DOHH2 (cell line): ENCODE data around the gene CSNK1A1.

Experiments used
- H3F3A ChIP-seq: fragments of 200-600 bp; sonication (generic), shearing (Covaris generic); 2 replicates; pipeline ENCODE4 v1.6.0; 2016; ENCODE audit warnings: antibody characterized with exemption, mild to moderate bottlenecking; ENCODE audit not compliant: control insufficient read depth, insufficient read depth
- H3K27ac ChIP-seq: fragments of 200-600 bp; sonication (generic); 2 replicates; pipeline ENCODE4 v1.5.1; 2014; ENCODE audit warnings: low read depth, mild to moderate bottlenecking, low read length, moderate library complexity
- H3K27me3 ChIP-seq: fragments of 200-600 bp; sonication (generic); 2 replicates; pipeline ENCODE4 v1.6.1; 2014; ENCODE audit warnings: mild to moderate bottlenecking, low read length, mixed read lengths; ENCODE audit not compliant: control insufficient read depth
- H3K36me3 ChIP-seq: fragments of 200-600 bp; sonication (generic); 2 replicates; pipeline ENCODE4 v1.6.1; 2014; ENCODE audit warnings: mild to moderate bottlenecking, low read length, moderate library complexity, mixed read lengths; ENCODE audit not compliant: control insufficient read depth
- H3K4me1 ChIP-seq: fragments of 200-600 bp; sonication (generic); 2 replicates; pipeline ENCODE4 v1.6.1; 2014; ENCODE audit warnings: mild to moderate bottlenecking, low read length, mixed read lengths; ENCODE audit not compliant: control insufficient read depth
- H3K4me2 ChIP-seq: fragments of 200-600 bp; sonication (generic); 2 replicates; pipeline ENCODE4 v1.6.0; 2014; ENCODE audit warnings: mild to moderate bottlenecking, low read length, moderate library complexity
- H3K4me3 ChIP-seq: fragments of 200-600 bp; sonication (generic); 2 replicates; pipeline ENCODE4 v1.5.1; 2014; ENCODE audit warnings: mild to moderate bottlenecking, low read length, mixed read lengths
- H3K79me2 ChIP-seq: fragments of 200-600 bp; sonication (generic); 2 replicates; pipeline ENCODE4 v1.6.1; 2014; ENCODE audit warnings: mild to moderate bottlenecking, low read length, mixed read lengths; ENCODE audit not compliant: control insufficient read depth
- H3K9me2 ChIP-seq: fragments of 200-600 bp; sonication (generic); replicated peaks from 2 replicates; pipeline ENCODE4 v1.6.1; 2014; ENCODE audit warnings: mild to moderate bottlenecking, low read length, mixed read lengths; ENCODE audit not compliant: control insufficient read depth
- H3K9me3 ChIP-seq: fragments of 200-600 bp; sonication (generic); 2 replicates; pipeline ENCODE4 v1.6.1; 2014; ENCODE audit warnings: antibody characterized with exemption, low read length, mixed read lengths; ENCODE audit not compliant: control insufficient read depth, insufficient read depth
- H4K20me1 ChIP-seq: fragments of 200-600 bp; sonication (generic); 2 replicates; pipeline ENCODE4 v1.6.0; 2014; ENCODE audit warnings: low read depth, mild to moderate bottlenecking, antibody characterized with exemption, low read length, moderate library complexity; ENCODE audit not compliant: control insufficient read depth, insufficient read depth
- EZH2phosphoT487 ChIP-seq: fragments of 200-600 bp; sonication (generic); IDR thresholded peaks from 2 replicates; pipeline ENCODE4 v1.6.1; 2017; ENCODE audit warnings: borderline replicate concordance, mild to moderate bottlenecking, antibody characterized with exemption, low read length, moderate library complexity, mixed read lengths
- TF ChIP-seq, protein P1 (sequence below): fragments of 200-600 bp; sonication (generic); IDR thresholded peaks from one replicate; pipeline ENCODE4 v1.5.1; 2014; ENCODE audit warnings: antibody characterized with exemption, mild to moderate bottlenecking, low read depth, low read length; ENCODE audit not compliant: poor library complexity, severe bottlenecking

Gene CSNK1A1

DNA sequence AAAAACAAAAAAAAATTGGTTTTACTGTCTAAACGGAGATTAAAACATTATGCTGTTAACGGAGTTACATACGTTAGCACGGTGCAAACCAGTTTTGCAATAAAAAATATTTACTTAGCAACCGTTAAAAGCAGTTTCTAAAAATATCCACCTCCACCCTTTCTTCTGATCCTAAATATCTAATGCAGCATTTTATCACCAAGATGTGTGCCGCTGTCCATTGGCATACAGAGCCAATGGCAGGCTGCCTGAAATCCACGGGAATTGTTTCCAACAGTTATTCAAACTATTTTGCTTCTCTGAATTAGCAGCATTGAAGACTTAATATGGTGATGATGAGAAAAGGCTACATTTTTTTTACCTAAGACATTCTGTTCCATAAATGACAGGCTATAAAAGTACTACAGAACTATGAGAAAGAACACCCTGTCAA, 61.6 kb downstream of the CSNK1A1 start:
- H3F3A ChIP-seq, result peaks cover 25% of the 10 kb centered on the region

GRCh38 chr5:149488645-149489306, 62.5 kb downstream of the CSNK1A1 start:
- Histone ChIP-seq H3K4me2 (no peak overlapping the region), H4K20me1 (no peaks in the 10 kb centered on the region), H3K9me3 (no peaks in the 10 kb centered on the region), H3K79me2 (no peaks in the 10 kb centered on the region), H3K27me3 (peaks cover 7% of the 10 kb centered on the region; the same call in 1 of the 2 replicates), H3K4me3 (no peak overlapping the region), H3K27ac (no peak overlapping the region), H3F3A (peaks cover 20% of the 10 kb centered on the region), H3K4me1 (peaks cover 16% of the 10 kb centered on the region), H3K36me3 (peaks cover 5% of the 10 kb centered on the region; the same call in 1 of the 2 replicates), H3K9me2 (no peaks in the 10 kb centered on the region)
- TF ChIP-seq, protein P1, sequence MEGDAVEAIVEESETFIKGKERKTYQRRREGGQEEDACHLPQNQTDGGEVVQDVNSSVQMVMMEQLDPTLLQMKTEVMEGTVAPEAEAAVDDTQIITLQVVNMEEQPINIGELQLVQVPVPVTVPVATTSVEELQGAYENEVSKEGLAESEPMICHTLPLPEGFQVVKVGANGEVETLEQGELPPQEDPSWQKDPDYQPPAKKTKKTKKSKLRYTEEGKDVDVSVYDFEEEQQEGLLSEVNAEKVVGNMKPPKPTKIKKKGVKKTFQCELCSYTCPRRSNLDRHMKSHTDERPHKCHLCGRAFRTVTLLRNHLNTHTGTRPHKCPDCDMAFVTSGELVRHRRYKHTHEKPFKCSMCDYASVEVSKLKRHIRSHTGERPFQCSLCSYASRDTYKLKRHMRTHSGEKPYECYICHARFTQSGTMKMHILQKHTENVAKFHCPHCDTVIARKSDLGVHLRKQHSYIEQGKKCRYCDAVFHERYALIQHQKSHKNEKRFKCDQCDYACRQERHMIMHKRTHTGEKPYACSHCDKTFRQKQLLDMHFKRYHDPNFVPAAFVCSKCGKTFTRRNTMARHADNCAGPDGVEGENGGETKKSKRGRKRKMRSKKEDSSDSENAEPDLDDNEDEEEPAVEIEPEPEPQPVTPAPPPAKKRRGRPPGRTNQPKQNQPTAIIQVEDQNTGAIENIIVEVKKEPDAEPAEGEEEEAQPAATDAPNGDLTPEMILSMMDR, result no peak
- TF ChIP-seq EZH2phosphoT487, result no peak

More for the DNA sequence above, 61.6 kb downstream of the CSNK1A1 start:
- H3K9me3 ChIP-seq, result no peaks in the 10 kb centered on the region
- no peak overlapping the region for H3K4me3 ChIP-seq
- TF ChIP-seq, protein P1, result no peak
- TF ChIP-seq EZH2phosphoT487, result no peak
- H3K36me3 ChIP-seq, result peaks cover 11% of the 10 kb centered on the region
- peaks cover 7% of the 10 kb centered on the region; the same call in 1 of the 2 replicates for H3K27me3 ChIP-seq
- H3K4me2 ChIP-seq, result no peak overlapping the region
- peaks cover 17% of the 10 kb centered on the region for H3K4me1 ChIP-seq
- H3K9me2 ChIP-seq, result no peaks in the 10 kb centered on the region
- H3K27ac ChIP-seq, result no peak overlapping the region
- no peaks in the 10 kb centered on the region for H4K20me1 ChIP-seq
- H3K79me2 ChIP-seq, result no peaks in the 10 kb centered on the region

DNA sequence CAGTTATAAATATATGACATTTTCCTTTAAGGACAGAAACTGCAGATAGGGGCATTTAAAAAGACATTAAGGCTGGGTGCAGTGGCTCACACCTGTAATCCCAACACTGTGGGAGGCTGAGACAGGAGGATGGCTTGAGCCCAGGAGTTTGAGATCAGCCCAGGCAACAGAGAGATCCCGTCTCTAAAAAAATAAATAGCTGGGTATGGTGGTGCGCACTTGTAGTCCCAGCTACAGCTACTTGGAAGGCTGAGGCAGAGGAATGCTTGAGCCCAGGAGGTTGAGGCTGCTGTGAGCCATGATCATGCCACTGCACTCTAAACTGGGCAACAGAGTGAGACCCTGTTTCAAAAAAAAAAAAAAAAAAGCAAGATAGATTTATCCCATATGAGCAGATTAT, 63.6 kb downstream of the CSNK1A1 start:
- Histone ChIP-seq H4K20me1 (no peaks in the 10 kb centered on the region), H3K36me3 (no peaks in the 10 kb centered on the region), H3K4me3 (no peak overlapping the region), H3K27ac (no peak overlapping the region), H3K4me1 (peaks cover 6% of the 10 kb centered on the region), H3F3A (peaks cover 18% of the 10 kb centered on the region), H3K27me3 (peaks cover 7% of the 10 kb centered on the region; the same call in 1 of the 2 replicates), H3K4me2 (no peak overlapping the region), H3K79me2 (no peaks in the 10 kb centered on the region), H3K9me2 (no peaks in the 10 kb centered on the region), H3K9me3 (no peaks in the 10 kb centered on the region)
- no peak for TF ChIP-seq EZH2phosphoT487
- TF ChIP-seq, protein P1, result no peak
